Keratinocyte (primary cell): ENCODE measurements around the gene NDEL1. TPM values are rescaled to one million over a fixed set of nuclear protein-coding genes. Genes with fewer than 3 reads are reported as not detected.

Experiments
- DNase-seq: peaks from one replicate; pipeline ENCODE4 v3.0.0-alpha.2; 2011; ENCODE audit warnings: low read depth, missing footprints, low spot score
- FAIRE-seq: peaks from 2 replicates; lab custom pipeline; 2011; peaks lifted over from hg19 to GRCh38; lab: Jason Lieb, UNC
- H2AFZ ChIP-seq: 2 replicates; pipeline ENCODE4 v1.6.0; 2012; ENCODE audit warnings: low read length, control low read depth, inconsistent platforms; ENCODE audit not compliant: control insufficient read depth
- H3K27ac ChIP-seq: 2 replicates; pipeline ENCODE4 v1.5.1; 2011; ENCODE audit warnings: low read length; ENCODE audit not compliant: control insufficient read depth, insufficient read depth
- H3K27me3 ChIP-seq: 3 replicates; pipeline ENCODE4 v1.6.0; 2011; ENCODE audit warnings: low read length; ENCODE audit not compliant: control insufficient read depth, insufficient read depth; ENCODE audit errors: extremely low read depth
- H3K36me3 ChIP-seq, 2 experiments: 2 replicates in 1 of 2; 3 replicates in 1 of 2; pipeline ENCODE4 v1.5.1; 2011; ENCODE audit warnings: low read length in 2 of 2, mild to moderate bottlenecking in 1 of 2; ENCODE audit not compliant: control insufficient read depth in 2 of 2, insufficient read depth in 2 of 2; ENCODE audit errors: extremely low read depth in 1 of 2
- H3K4me1 ChIP-seq: 3 replicates; pipeline ENCODE4 v1.5.1; 2011; ENCODE audit warnings: low read length; ENCODE audit not compliant: control insufficient read depth, insufficient read depth; ENCODE audit errors: extremely low read depth
- H3K4me2 ChIP-seq: 3 replicates; pipeline ENCODE4 v1.6.0; 2011; ENCODE audit warnings: low read depth, low read length; ENCODE audit not compliant: control insufficient read depth, insufficient read depth; ENCODE audit errors: extremely low read depth
- H3K4me3 ChIP-seq, 3 experiments: fragments of 200-600 bp in 1 of 3; sonication (generic) in 1 of 3; 2 replicates in 2 of 3; 3 replicates in 1 of 3; pipeline ENCODE4 v1.5.1; 2011 to 2016; ENCODE audit warnings: low read length in 3 of 3, mild to moderate bottlenecking in 3 of 3, control low read depth in 2 of 3, inconsistent platforms in 1 of 3, low read depth in 1 of 3, mixed read lengths in 1 of 3, mixed run types in 1 of 3, moderate library complexity in 1 of 3; ENCODE audit not compliant: control insufficient read depth in 2 of 3, insufficient read depth in 2 of 3; ENCODE audit errors: extremely low read depth in 1 of 3
- H3K79me2 ChIP-seq: 2 replicates; pipeline ENCODE4 v1.6.0; 2012; ENCODE audit warnings: low read length; ENCODE audit not compliant: control insufficient read depth, insufficient read depth
- H3K9ac ChIP-seq: 3 replicates; pipeline ENCODE4 v1.6.0; 2011; ENCODE audit warnings: low read length; ENCODE audit not compliant: control insufficient read depth, insufficient read depth; ENCODE audit errors: extremely low read depth
- H3K9me1 ChIP-seq: 3 replicates; pipeline ENCODE4 v1.6.0; 2011; ENCODE audit warnings: low read length; ENCODE audit not compliant: control insufficient read depth, insufficient read depth; ENCODE audit errors: extremely low read depth
- H3K9me3 ChIP-seq: 2 replicates; pipeline ENCODE4 v1.5.1; 2012; ENCODE audit warnings: low read depth, low read length; ENCODE audit not compliant: control insufficient read depth
- H4K20me1 ChIP-seq: 3 replicates; pipeline ENCODE4 v1.6.0; 2011; ENCODE audit warnings: low read length; ENCODE audit not compliant: control insufficient read depth, insufficient read depth; ENCODE audit errors: extremely low read depth
- EZH2 ChIP-seq: IDR thresholded peaks from one replicate; pipeline ENCODE4 v1.6.1; 2012; ENCODE audit warnings: inconsistent platforms, mild to moderate bottlenecking, low read length, moderate library complexity
- dilution Hi-C: fragments of 300-500 bp; cut with MboI; formaldehyde crosslinking; loops from one replicate; pipeline ENCODE4 v1.7.0; 2020; ENCODE audit warnings: low sequenced_read_pairs; ENCODE audit not compliant: extremely low pct_ligation_motif_present
- polyA plus RNA-seq, 5 experiments: library from polyadenylated mRNA; depleted of rRNA in 3 of 5; stranded (reverse) in 3 of 5; stranded (forward) in 1 of 5; unstranded in 1 of 5; fragments of >200 nt; gene quantifications; 1 replicate in 1 of 5; 2 replicates in 3 of 5; 3 replicates in 1 of 5; pipeline versions ENCODE4 v1.2.1 to v1.2.3, GENCODE V29; 2011 to 2012; ENCODE audit warnings: missing spikeins in 2 of 5, low read depth in 1 of 5, low replicate concordance in 1 of 5
- TF ChIP-seq, protein P1 (sequence below), 3 experiments: IDR thresholded peaks in 1 of 3; conservative IDR thresholded peaks in 1 of 3; optimal IDR thresholded peaks in 1 of 3; 2 replicates in 2 of 3; 3 replicates in 1 of 3; pipeline versions ENCODE3 to v1.5.1; 2011; ENCODE audit warnings: low read length in 3 of 3, mild to moderate bottlenecking in 3 of 3, moderate library complexity in 2 of 3, control low read depth in 1 of 3, inconsistent platforms in 1 of 3; ENCODE audit not compliant: insufficient read depth in 2 of 3; ENCODE audit errors: extremely low read depth in 1 of 3

The NDEL1 gene
- polyA plus RNA-seq, 1 donor (not counting 4 experiments of a cell fraction or from before 2014, with no cell fraction given): 76.8 TPM

DNA sequence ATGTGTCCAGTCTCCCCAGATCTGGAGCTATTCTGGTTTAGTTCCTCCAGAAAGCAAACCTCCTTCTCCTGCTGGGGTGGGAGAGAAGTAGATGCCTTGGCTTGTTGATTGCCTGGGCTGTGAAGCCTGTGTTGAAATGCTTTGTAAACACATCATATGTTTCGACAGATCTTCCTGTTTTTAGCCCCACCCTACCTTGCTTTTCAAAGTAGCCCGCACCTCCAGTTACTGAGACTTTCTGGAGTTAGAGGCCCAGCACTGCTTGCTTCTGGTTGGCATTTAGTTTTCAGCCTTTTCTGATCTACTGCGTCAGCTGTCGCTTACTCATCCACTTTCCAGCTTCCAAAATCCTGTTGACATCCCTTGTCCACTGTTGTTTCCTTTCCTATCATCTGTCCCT, 17.9 kb upstream of the NDEL1 start:
- no peak for FAIRE-seq
- no peak for TF ChIP-seq EZH2
- TF ChIP-seq, protein P1, sequence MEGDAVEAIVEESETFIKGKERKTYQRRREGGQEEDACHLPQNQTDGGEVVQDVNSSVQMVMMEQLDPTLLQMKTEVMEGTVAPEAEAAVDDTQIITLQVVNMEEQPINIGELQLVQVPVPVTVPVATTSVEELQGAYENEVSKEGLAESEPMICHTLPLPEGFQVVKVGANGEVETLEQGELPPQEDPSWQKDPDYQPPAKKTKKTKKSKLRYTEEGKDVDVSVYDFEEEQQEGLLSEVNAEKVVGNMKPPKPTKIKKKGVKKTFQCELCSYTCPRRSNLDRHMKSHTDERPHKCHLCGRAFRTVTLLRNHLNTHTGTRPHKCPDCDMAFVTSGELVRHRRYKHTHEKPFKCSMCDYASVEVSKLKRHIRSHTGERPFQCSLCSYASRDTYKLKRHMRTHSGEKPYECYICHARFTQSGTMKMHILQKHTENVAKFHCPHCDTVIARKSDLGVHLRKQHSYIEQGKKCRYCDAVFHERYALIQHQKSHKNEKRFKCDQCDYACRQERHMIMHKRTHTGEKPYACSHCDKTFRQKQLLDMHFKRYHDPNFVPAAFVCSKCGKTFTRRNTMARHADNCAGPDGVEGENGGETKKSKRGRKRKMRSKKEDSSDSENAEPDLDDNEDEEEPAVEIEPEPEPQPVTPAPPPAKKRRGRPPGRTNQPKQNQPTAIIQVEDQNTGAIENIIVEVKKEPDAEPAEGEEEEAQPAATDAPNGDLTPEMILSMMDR (optimal IDR thresholded peaks at IDR 0.05 in 1 of 3, IDR thresholded peaks at IDR 0.05 in 1 of 3, conservative IDR thresholded peaks at IDR 0.05 in 1 of 3; ENCODE audit: extremely low read depth in 1 of 3, insufficient read depth in 2 of 3, low read length in 3 of 3): no peak

DNA sequence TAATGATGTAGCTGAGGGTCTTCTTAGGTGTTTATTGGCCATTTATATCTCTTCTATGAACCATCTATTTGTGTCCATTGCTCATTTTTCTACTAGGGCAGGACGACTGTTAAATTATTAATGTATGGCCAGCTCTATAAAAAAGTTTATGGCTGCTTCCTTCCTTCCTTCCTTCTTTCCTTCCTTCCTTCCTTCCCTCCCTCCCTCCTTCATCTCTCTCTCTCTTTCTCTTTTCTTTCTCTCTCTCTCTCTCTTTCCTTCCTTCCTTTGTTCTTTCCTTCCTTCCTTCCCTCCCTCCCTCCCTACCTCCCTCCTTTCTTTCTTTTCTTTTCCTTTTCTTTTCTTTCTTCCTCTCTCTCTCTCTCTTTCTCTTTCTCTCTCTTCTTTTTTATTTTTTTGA, 17.2 kb upstream of the NDEL1 start:
- DNase-seq (no peak), FAIRE-seq (no peak)
- Histone ChIP-seq H3K27ac (no peak overlapping the region), H3K9me1 (no peaks in the 10 kb centered on the region), H3K4me3 (no peak overlapping the region), H3K4me2 (no peak overlapping the region), H3K9ac (no peak overlapping the region), H3K27me3 (no peaks in the 10 kb centered on the region), H3K36me3 (no peaks in the 10 kb centered on the region), H2AFZ (no peak overlapping the region), H4K20me1 (no peaks in the 10 kb centered on the region), H3K4me1 (no peaks in the 10 kb centered on the region), H3K9me3 (no peaks in the 10 kb centered on the region), H3K79me2 (no peaks in the 10 kb centered on the region)
- TF ChIP-seq, protein P1 (optimal IDR thresholded peaks at IDR 0.05 in 1 of 3, IDR thresholded peaks at IDR 0.05 in 1 of 3, conservative IDR thresholded peaks at IDR 0.05 in 1 of 3; ENCODE audit: extremely low read depth in 1 of 3, insufficient read depth in 2 of 3, low read length in 3 of 3): no peak
- dilution Hi-C loops: no loop called here

More for the DNA sequence above, 17.9 kb upstream of the NDEL1 start:
- Histone ChIP-seq H3K36me3 (no peaks in the 10 kb centered on the region), H3K4me2 (no peak overlapping the region), H3K79me2 (no peaks in the 10 kb centered on the region), H3K4me3 (no peak overlapping the region), H4K20me1 (no peaks in the 10 kb centered on the region), H3K27ac (no peak overlapping the region), H3K9me1 (no peaks in the 10 kb centered on the region), H3K4me1 (no peaks in the 10 kb centered on the region), H2AFZ (no peak overlapping the region), H3K27me3 (no peaks in the 10 kb centered on the region), H3K9me3 (no peaks in the 10 kb centered on the region), H3K9ac (no peak overlapping the region)
- no peak for DNase-seq
- dilution Hi-C loops: no loop called here
